NCI-H1105 treated with DMSO at 0.1 percent for 48 hours (cell line): Measurements from ENCODE around the gene OST4.
A peak's percentile ranks its signal among the peaks of the same experiment; 100 is the strongest.

Experiments used
- DNase-seq: peaks from one replicate; lab custom pipeline; 2025; lab: John Stamatoyannopoulos, UW

The OST4 gene

GRCh38 chr2:27092696-27093429, 21.4 kb upstream of the OST4 start:
- no peak for DNase-seq

- no peak for DNase-seq
Observed at GRCh38 chr2:27091746-27092695, 20.6 kb upstream of the OST4 start.

- DNase-seq = no peak
Observed at GRCh38 chr2:27089111-27089954, 17.9 kb upstream of the OST4 start.

- DNase-seq = no peak
Observed at GRCh38 chr2:27088634-27089033, 17.2 kb upstream of the OST4 start.

GRCh38 chr2:27087823-27088410, 16.5 kb upstream of the OST4 start:
- no peak for DNase-seq

- peak; percentile 75 for DNase-seq
Observed at GRCh38 chr2:27086724-27087593, 15.5 kb upstream of the OST4 start, which contains the start of gene KHK. TSS of gene KHK (plus strand) at chr2:27086772. CDS start at chr2:27087260, 488 bp downstream.

GRCh38 chr2:27086090-27086723, 14.8 kb upstream of the OST4 start:
- peak; percentile 88 for DNase-seq

- peak; percentile 37 for DNase-seq
Observed at GRCh38 chr2:27085673-27086089, 14.2 kb upstream of the OST4 start.

GRCh38 chr2:27085062-27085672, 13.7 kb upstream of the OST4 start:
- DNase-seq = no peak

GRCh38 chr2:27084297-27085061, 13.0 kb upstream of the OST4 start:
- no peak for DNase-seq

GRCh38 chr2:27083410-27084296, 12.2 kb upstream of the OST4 start:
- DNase-seq = no peak

GRCh38 chr2:27082773-27083409, 11.4 kb upstream of the OST4 start:
- no peak for DNase-seq

GRCh38 chr2:27081984-27082772, 10.7 kb upstream of the OST4 start:
- no peak for DNase-seq

GRCh38 chr2:27080603-27080936, 9.1 kb upstream of the OST4 start:
- DNase-seq = no peak

GRCh38 chr2:27080140-27080469, 8.7 kb upstream of the OST4 start:
- DNase-seq = no peak

- no peak for DNase-seq
Observed at GRCh38 chr2:27079233-27080139, 8.0 kb upstream of the OST4 start.
